Mesenchymal stem cell (in vitro differentiated cells and primary cell): ENCODE results near the gene HIPK2.

Experiments used
- DNase-seq: peaks from one replicate; pipeline ENCODE4 v3.0.0-alpha.2; 2013
- H2AFZ ChIP-seq: one replicate; pipeline ENCODE4 v1.6.1; 2013; ENCODE audit warnings: low read depth, mild to moderate bottlenecking, control low read depth, inconsistent platforms, low read length, moderate library complexity
- H2AK5ac ChIP-seq: 2 replicates; pipeline ENCODE4 v1.6.1; 2013; ENCODE audit warnings: low read length, moderate library complexity, mild to moderate bottlenecking, inconsistent platforms; ENCODE audit not compliant: severe bottlenecking
- H2BK120ac ChIP-seq: one replicate; pipeline ENCODE4 v1.6.1; 2013; ENCODE audit warnings: low read depth, mild to moderate bottlenecking, inconsistent platforms, low read length, moderate library complexity
- H2BK12ac ChIP-seq, 2 experiments: one replicate each; pipeline ENCODE4 v1.6.1; 2013; ENCODE audit warnings: inconsistent platforms in 2 of 2, low read length in 2 of 2, mild to moderate bottlenecking in 2 of 2, moderate library complexity in 2 of 2, control low read depth in 1 of 2
- H2BK15ac ChIP-seq: one replicate; pipeline ENCODE4 v1.6.1; 2013; ENCODE audit warnings: mild to moderate bottlenecking, low read depth, inconsistent platforms; ENCODE audit not compliant: poor library complexity, severe bottlenecking
- H2BK5ac ChIP-seq: 2 replicates; pipeline ENCODE4 v1.6.1; 2013; ENCODE audit warnings: low read depth, mild to moderate bottlenecking, low read length, control low read depth, inconsistent platforms; ENCODE audit not compliant: poor library complexity, severe bottlenecking
- H3K14ac ChIP-seq, 2 experiments: one replicate each; pipeline ENCODE4 v1.6.1; 2013; ENCODE audit warnings: inconsistent platforms in 2 of 2, low read length in 2 of 2, control low read depth in 1 of 2, mild to moderate bottlenecking in 1 of 2, moderate library complexity in 1 of 2
- H3K18ac ChIP-seq, 2 experiments: one replicate each; pipeline ENCODE4 v1.6.1; 2013; ENCODE audit warnings: inconsistent platforms in 2 of 2, low read length in 2 of 2, control low read depth in 1 of 2, low read depth in 1 of 2, mild to moderate bottlenecking in 1 of 2
- H3K23ac ChIP-seq, 2 experiments: one replicate each; pipeline ENCODE4 v1.6.1; 2013; ENCODE audit warnings: inconsistent platforms in 2 of 2, low read length in 2 of 2, mild to moderate bottlenecking in 2 of 2, moderate library complexity in 2 of 2, control low read depth in 1 of 2
- H3K27ac ChIP-seq: 2 replicates; pipeline ENCODE4 v1.5.1; 2013; ENCODE audit warnings: mild to moderate bottlenecking, moderate library complexity, low read length, control low read depth, inconsistent platforms; ENCODE audit not compliant: poor library complexity, severe bottlenecking
- H3K27me3 ChIP-seq, 2 experiments: 2 replicates each; pipeline versions ENCODE4 v1.6.1 to v1.7.0; 2013; ENCODE audit warnings: low read length in 2 of 2, mild to moderate bottlenecking in 2 of 2, moderate library complexity in 2 of 2, control low read depth in 1 of 2, inconsistent platforms in 1 of 2; ENCODE audit not compliant: control insufficient read depth in 1 of 2, insufficient read depth in 1 of 2
- H3K36me3 ChIP-seq, 2 experiments: 2 replicates each; pipeline versions ENCODE4 v1.6.1 to v1.7.0; 2013; ENCODE audit warnings: low read length in 2 of 2, control low read depth in 1 of 2, inconsistent platforms in 1 of 2, low read depth in 1 of 2, mild to moderate bottlenecking in 1 of 2; ENCODE audit not compliant: insufficient read depth in 2 of 2, control insufficient read depth in 1 of 2
- H3K4ac ChIP-seq, 2 experiments: one replicate each; pipeline ENCODE4 v1.6.1; 2013; ENCODE audit warnings: inconsistent platforms in 2 of 2, low read length in 2 of 2, mild to moderate bottlenecking in 2 of 2, moderate library complexity in 2 of 2, control low read depth in 1 of 2, low read depth in 1 of 2
- H3K4me1 ChIP-seq: 2 replicates; pipeline ENCODE4 v1.6.1; 2013; ENCODE audit warnings: low read depth, low read length, control low read depth; ENCODE audit not compliant: control insufficient read depth, insufficient read depth
- H3K4me2 ChIP-seq: 2 replicates; pipeline ENCODE4 v1.6.1; 2013; ENCODE audit warnings: low read length, mild to moderate bottlenecking, inconsistent platforms; ENCODE audit not compliant: poor library complexity, severe bottlenecking
- H3K4me3 ChIP-seq, 2 experiments: 2 replicates each; pipeline versions ENCODE4 v1.5.1 to v1.7.0; 2013; ENCODE audit warnings: low read length in 2 of 2, mild to moderate bottlenecking in 2 of 2, control low read depth in 1 of 2, low read depth in 1 of 2; ENCODE audit not compliant: insufficient read depth in 1 of 2
- H3K79me1 ChIP-seq: replicated peaks from 2 replicates; pipeline ENCODE4 v1.6.1; 2013; ENCODE audit warnings: mild to moderate bottlenecking, control low read depth, low read length, inconsistent platforms; ENCODE audit not compliant: poor library complexity, severe bottlenecking
- H3K9ac ChIP-seq: 2 replicates; pipeline ENCODE4 v1.7.0; 2013; ENCODE audit warnings: mild to moderate bottlenecking, low read length, moderate library complexity
- H3K9me3 ChIP-seq: 2 replicates; pipeline ENCODE4 v1.7.0; 2013; ENCODE audit warnings: mild to moderate bottlenecking, low read length; ENCODE audit not compliant: control insufficient read depth
- H4K8ac ChIP-seq: one replicate; pipeline ENCODE4 v1.6.1; 2013; ENCODE audit warnings: inconsistent platforms, mild to moderate bottlenecking, low read length, moderate library complexity
- H4K91ac ChIP-seq: one replicate; pipeline ENCODE4 v1.6.1; 2013; ENCODE audit warnings: mild to moderate bottlenecking, low read length, inconsistent platforms
- WGBS: methylation state at CpG from one replicate; pipeline ENCODE4 v1.1.7; 2013; ENCODE audit warnings: mixed read lengths; 5-methylcytosine and 5-hydroxymethylcytosine counted together

Gene HIPK2

DNA sequence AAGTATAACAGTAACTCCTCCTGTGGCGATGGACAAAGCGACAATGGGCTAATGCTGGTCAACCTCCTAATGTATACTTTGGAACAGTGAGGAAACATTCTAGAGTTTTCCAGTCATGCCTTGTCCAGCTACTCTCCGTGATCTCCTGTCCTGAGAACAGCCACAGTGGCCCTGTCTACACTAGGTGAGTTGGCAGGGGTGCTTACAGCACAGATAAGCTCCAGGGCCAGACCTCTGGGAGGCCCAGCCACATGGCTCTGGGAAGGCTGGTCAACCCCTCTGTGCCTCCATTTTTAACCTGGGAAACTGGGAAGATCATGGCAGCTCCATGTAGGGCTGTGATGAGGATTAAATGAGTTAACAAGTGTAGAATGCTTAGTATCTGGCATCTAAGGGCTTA is 197.4 kb downstream of the HIPK2 start:
- H3K27ac ChIP-seq = no peak overlapping the region
- no peak overlapping the region for H3K4me2 ChIP-seq
- no peaks in the 10 kb centered on the region for H3K27me3 ChIP-seq
- no peak overlapping the region for H3K9ac ChIP-seq
- H3K36me3 ChIP-seq = peaks cover 83 to 84% of the 10 kb centered on the region in 2 experiments
- no peak overlapping the region for H3K4ac ChIP-seq
- no peak overlapping the region for H2AFZ ChIP-seq
- H3K18ac ChIP-seq = no peak overlapping the region
- no peak overlapping the region for H3K23ac ChIP-seq
- H2AK5ac ChIP-seq = no peak overlapping the region
- H3K4me1 ChIP-seq = peaks cover 1% of the 10 kb centered on the region
- H2BK5ac ChIP-seq = no peak overlapping the region
- H4K91ac ChIP-seq = no peak overlapping the region
- H3K14ac ChIP-seq = peak overlapping the region in 1 of 2 experiments; percentile 30
- H4K8ac ChIP-seq = no peak overlapping the region
- H3K4me3 ChIP-seq = no peak overlapping the region
- 98% methylated on average over 3 of the region's 3 CpGs for WGBS
- no peaks in the 10 kb centered on the region for H3K9me3 ChIP-seq
- no peak overlapping the region for H2BK15ac ChIP-seq
- no peak for DNase-seq
- no peak overlapping the region for H2BK12ac ChIP-seq
- H3K79me1 ChIP-seq = peaks cover 62% of the 10 kb centered on the region
- no peak overlapping the region for H2BK120ac ChIP-seq

DNA sequence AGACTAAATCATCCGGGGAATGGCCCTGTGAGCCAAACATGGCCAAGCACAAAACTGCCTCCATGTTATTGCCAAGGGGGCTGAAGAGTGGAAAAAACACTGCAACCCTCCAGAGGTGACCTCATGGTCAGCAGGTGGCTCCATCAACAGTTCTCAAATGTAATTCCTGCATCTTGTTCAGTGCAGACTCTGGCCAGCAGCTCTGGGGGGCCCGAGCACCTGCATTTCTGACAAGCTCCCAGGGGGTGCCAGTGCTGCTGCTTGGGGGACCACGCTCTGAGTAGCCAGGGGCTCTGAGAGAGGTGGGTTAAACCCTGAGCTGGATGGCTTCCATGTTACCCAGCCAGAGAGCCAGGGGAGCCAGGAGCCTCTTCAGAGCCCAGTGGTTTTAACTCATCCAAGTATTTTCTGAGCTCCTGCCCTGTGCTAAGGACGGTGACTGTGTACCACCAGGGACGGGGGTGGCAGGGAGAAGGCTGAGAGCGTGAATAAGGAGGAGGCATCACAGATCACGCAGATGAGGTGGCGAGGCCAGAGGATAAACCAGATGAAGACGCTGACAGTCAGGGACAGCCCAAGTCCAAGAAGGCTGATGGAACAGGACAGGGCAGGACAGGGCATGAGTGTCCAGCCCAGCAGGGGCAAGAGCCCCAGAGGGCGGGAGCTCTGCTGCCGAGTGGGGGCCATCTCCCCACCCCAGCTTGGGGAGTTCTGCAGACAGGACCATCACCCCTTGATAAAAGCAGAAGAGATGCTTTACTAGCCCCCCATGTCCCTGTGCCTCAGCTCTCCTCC is 201.4 kb downstream of the HIPK2 start:
- WGBS = 97% methylated on average over 11 of the region's 11 CpGs
- Histone ChIP-seq H3K4me1 (no peaks in the 10 kb centered on the region), H3K14ac (no peak overlapping the region)

GRCh38 chr7:139575338-139575680 is 202.5 kb downstream of the HIPK2 start:
- Histone ChIP-seq H3K27ac (no peak overlapping the region), H4K8ac (no peak overlapping the region), H2AFZ (no peak overlapping the region), H2AK5ac (no peak overlapping the region), H2BK5ac (no peak overlapping the region), H3K4me1 (no peaks in the 10 kb centered on the region), H3K4ac (no peak overlapping the region), H4K91ac (no peak overlapping the region), H3K18ac (no peak overlapping the region), H3K4me2 (no peak overlapping the region), H3K9me3 (no peaks in the 10 kb centered on the region), H3K14ac (no peak overlapping the region), H2BK15ac (no peak overlapping the region), H3K4me3 (no peak overlapping the region), H3K27me3 (no peaks in the 10 kb centered on the region), H3K9ac (no peak overlapping the region), H3K79me1 (peaks cover 47% of the 10 kb centered on the region), H3K36me3 (peaks cover 75 to 76% of the 10 kb centered on the region in 2 experiments), H3K23ac (no peak overlapping the region), H2BK120ac (no peak overlapping the region), H2BK12ac (no peak overlapping the region)
- no peak for DNase-seq
- 98% methylated on average over 6 of the region's 6 CpGs for WGBS

More for the DNA sequence above, 201.4 kb downstream of the HIPK2 start:
- Histone ChIP-seq H3K4me3 (no peak overlapping the region), H2BK120ac (no peak overlapping the region), H3K27me3 (no peaks in the 10 kb centered on the region), H2BK12ac (no peak overlapping the region), H3K4ac (no peak overlapping the region), H2AK5ac (no peak overlapping the region), H3K4me2 (no peak overlapping the region), H3K27ac (no peak overlapping the region), H2BK15ac (no peak overlapping the region), H2BK5ac (no peak overlapping the region), H3K23ac (no peak overlapping the region), H4K8ac (no peak overlapping the region), H2AFZ (no peak overlapping the region), H3K36me3 (peaks cover 75 to 80% of the 10 kb centered on the region in 2 experiments), H3K9ac (no peak overlapping the region), H3K9me3 (no peaks in the 10 kb centered on the region), H3K79me1 (peaks cover 53% of the 10 kb centered on the region), H4K91ac (no peak overlapping the region), H3K18ac (no peak overlapping the region)
- no peak for DNase-seq

DNA sequence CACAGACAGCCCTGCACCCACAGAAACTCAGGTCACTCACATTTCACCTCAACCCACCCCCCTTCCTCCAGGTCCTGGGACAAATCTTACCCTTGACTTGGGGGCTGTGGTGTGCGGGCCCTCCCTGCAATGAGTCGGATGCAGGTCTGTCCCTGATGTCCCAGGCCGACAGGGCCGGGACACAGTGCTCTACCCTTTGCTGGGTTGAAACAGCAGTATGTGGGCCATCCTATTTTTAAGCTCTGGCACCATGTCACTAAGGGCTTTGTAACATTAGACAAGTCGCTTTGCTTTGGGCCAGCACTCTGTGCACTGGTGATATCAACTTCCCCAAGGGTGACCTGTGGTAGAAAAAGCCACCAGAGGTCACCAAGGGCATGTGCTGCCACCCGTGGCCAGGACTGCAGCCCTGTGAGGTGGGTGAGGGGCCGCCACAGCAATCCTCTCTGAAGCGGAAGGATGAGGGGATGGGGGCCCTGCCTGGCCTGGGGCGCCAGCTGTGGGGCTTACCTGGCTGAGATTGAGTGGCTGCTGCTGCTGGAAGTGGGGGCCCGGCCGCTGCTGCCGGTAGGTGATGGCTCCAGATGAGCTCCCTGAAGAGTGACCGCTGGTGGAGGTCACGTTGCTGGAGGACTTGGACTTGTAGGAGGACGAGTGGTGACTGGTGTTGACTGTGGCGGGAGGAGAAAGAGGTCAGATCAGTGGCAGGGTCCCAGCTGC is 203.0 kb downstream of the HIPK2 start:
- no peak overlapping the region for H3K4me2 ChIP-seq
- no peak overlapping the region for H3K27ac ChIP-seq
- no peak overlapping the region for H3K9ac ChIP-seq
- H4K91ac ChIP-seq = no peak overlapping the region
- no peak overlapping the region for H3K14ac ChIP-seq
- H3K79me1 ChIP-seq = peaks cover 46% of the 10 kb centered on the region
- WGBS = 97% methylated on average over 16 of the region's 16 CpGs
- H3K4me1 ChIP-seq = no peaks in the 10 kb centered on the region
- H3K18ac ChIP-seq = no peak overlapping the region
- H3K4ac ChIP-seq = no peak overlapping the region
- no peak overlapping the region for H2BK12ac ChIP-seq
- no peaks in the 10 kb centered on the region for H3K9me3 ChIP-seq
- no peak overlapping the region for H2BK5ac ChIP-seq
- no peak overlapping the region for H4K8ac ChIP-seq
- H2BK120ac ChIP-seq = no peak overlapping the region
- H3K27me3 ChIP-seq = no peaks in the 10 kb centered on the region
- no peak overlapping the region for H2AFZ ChIP-seq
- no peak overlapping the region for H3K4me3 ChIP-seq
- no peak overlapping the region for H2BK15ac ChIP-seq
- peaks cover 71 to 74% of the 10 kb centered on the region in 2 experiments for H3K36me3 ChIP-seq
- DNase-seq = no peak
- H2AK5ac ChIP-seq = no peak overlapping the region
- no peak overlapping the region for H3K23ac ChIP-seq
